GM18498 (cell line): ENCODE data around the gene CHP1.
"Not testable (repeated sequence)": the region's sequence is repeated elsewhere in the genome, so short reads cannot be mapped to it uniquely, and the experiment has no call there.

Source experiments
- ATAC-seq: cut with Tn5 transposase; IDR thresholded peaks from one replicate; pipeline ENCODE4 v1.9.1; 2021; ENCODE audit warnings: mild to moderate bottlenecking, moderate library complexity; ENCODE audit not compliant: unreplicated experiment

CHP1 gene

DNA sequence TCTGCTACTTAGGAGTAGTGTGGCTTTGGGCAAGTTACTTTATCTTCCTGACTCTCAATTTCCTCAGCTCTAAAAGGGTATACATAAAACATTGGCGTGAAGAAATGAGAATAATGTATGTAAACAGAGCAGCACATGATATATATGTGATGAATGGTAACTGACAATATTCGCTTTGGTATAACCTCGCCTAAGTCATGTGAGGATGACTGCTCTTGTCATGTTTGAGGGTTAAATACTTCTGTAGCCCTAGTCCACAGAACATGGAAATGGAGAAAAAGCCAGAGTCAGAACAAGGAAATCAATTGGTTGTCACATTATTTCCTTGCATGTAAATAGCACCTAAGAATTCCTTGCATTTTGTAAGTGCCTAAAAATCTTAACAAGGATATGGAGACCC lies 25.0 kb downstream of the CHP1 start:
- no peak for ATAC-seq

DNA sequence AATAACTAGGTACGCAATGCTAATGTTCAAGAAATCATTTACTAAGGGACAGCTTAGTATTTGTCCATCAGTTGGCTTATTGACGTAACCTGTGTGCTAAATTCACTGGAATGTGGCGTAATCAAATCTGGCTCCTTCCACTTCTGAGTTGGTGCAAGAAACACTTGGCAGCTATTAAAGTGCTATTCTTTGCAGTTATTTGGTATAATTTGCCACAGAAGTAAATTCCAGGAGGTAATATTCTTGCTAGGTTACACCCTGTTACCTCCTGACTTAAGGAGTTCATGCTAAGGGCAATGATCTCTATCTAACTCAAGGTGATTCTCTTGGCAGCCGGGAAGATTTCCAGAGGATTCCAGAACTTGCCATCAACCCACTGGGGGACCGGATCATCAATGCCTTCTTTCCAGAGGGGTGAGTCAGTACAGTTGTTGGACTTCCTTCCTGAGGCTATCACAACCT lies 25.5 kb downstream of the CHP1 start:
- no peak for ATAC-seq

DNA sequence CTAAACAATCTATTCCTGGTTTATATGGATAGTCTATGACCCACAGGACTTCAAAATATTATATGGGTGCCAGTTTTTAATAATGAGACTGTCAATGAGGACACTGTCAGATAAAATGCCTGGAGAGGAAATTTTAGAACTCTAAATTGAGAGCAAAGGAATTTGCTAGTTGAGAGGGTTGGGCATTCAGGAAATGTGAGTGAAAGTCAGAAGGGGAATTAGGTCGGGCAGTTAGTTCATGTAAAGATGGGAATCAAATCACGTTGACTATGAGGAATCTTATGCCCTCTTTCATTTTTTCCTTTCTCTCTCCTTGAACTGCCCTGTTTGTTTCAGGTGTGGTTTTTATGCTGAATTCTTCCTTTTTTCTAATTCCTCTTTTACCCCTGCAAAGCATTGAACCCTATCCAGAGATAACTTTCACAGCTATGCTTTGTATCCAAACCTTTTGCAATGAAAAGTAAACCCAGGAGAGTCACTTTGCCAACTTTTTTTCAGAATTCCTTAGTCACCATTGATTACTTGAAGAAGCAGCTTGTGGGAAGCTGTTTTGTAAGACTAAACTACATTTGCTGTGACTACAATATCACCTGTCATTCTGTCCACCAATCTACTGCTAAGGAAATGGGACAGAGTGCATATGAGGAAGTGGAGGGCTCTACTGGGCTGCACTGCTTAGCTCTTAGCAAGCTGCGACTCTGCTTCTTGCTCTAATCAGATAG lies 27.8 kb downstream of the CHP1 start:
- ATAC-seq, result no peak

DNA sequence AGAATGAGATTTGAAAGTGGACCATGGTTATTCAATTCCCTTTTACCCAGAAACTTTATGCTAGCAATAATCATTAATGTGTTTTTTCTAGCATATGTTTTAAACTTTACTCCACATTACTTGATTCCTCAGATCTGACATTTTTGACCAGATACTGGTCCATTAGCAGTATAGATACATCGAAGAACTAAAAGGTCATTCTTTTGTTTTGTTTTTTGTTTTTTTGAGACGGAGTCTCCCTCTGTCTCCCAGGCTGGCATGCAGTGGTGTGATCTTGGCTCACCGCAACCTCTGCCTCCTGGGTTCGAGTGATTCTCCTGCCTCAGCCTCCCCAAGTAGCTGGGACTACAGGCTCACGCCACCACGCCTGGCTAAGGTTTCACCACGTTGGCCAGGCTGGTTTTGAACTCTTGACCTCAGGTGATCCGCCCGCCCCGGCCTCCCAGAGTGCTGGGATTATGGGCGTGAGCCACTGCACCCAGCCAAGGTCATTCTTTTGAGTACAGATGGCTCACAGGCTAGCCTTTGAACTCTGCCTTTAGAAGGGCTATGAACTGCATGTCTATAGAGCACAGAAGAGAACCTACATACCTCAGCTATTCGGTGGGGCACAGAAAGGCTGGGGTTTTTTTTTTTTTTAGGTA lies 28.6 kb downstream of the CHP1 start:
- no peak for ATAC-seq

DNA sequence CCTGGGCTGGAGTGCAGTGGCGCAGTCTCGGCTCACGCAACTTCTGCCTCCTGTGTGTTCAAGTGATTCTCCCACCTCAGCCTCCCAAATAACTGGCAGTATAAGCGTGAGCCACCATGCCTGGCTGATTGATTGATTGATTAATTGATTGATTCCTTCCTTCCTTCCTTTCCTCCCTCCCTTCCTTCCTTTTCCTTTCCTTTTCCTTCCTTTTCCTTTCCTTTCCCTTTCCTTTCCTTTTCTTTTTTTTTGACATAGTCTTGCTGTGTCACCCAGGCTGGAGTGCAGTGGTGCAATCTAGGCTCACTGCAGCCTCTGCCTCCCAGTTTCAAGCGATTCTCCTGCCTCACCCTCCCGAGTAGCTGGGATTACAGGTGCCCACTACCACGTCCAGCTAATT lies 29.9 kb downstream of the CHP1 start:
- not testable (repeated sequence) for ATAC-seq

DNA sequence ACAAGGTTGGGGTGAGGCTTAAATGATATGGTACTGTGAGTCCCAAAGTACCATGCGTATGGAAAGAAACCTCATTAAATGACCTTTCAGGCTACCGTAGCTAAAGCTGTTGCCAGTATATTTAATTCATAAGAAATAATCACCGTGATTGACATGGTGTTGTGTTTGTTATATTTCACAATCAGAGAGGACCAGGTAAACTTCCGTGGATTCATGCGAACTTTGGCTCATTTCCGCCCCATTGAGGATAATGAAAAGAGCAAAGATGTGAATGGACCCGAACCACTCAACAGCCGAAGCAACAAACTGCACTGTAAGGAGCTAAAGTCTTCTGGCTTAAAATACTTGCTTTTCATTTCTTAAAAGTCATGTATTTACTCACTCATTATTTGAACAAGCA lies 31.5 kb downstream of the CHP1 start:
- no peak for ATAC-seq

DNA sequence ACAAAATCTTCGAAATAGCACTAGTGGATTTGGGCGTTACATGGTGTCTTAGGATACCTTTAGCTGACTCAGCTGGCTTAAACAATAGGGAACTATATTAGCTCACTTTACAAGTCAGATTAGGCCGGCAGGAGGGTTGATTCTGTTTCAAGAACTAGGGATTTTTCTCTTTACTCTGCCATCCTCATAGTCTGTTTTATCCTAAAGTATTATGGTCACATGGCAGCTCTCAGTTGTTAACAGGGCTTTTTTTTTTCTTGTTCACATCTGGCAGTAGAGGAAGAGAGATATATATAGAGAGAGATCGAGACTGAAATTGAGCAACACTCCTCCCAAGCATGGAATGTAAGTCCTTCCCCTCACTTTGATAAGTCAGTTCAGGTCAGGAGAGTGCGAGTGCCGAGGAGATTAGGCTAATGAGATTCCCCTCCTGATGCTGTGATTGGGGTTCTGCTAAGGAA lies 32.9 kb downstream of the CHP1 start:
- ATAC-seq, result no peak

DNA sequence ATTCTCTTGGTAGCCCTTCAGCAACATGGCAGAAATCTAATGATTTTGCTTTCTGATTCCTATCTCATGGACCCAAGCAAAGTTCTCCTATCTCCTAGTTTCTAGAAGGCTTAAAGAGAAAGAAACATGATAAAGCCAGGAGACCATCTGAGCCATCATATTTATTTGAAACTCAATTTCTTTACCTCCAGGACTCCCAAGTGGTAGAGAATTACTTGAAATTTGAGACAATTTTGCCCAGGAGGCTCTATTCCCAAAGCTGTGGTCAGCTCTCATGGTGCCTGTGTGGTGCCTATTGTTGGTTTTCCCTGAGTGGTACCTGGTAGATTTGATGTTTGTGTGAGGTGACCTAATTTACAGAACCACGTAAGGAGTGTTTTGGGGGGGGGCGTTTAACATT lies 38.8 kb downstream of the CHP1 start:
- ATAC-seq, result no peak

DNA sequence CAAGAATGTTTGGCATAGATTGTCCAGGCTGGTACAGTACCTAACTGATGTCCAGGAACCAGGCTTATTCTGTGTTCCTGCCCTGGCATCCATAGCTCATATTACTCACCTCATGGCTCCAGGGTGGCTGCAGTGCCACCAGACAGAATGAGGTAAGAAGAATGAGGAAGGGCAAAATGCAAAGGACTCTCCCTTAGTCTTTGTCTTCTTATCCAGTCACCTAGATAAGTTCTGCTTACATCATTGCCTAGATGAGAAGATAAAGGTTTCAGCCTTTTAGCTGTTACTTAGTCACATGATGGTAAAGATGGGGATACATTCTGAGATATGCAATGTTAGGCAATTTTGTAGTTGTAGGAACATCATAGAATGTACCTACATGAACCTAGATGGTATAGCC lies 45.8 kb downstream of the CHP1 start:
- ATAC-seq, result no peak

DNA sequence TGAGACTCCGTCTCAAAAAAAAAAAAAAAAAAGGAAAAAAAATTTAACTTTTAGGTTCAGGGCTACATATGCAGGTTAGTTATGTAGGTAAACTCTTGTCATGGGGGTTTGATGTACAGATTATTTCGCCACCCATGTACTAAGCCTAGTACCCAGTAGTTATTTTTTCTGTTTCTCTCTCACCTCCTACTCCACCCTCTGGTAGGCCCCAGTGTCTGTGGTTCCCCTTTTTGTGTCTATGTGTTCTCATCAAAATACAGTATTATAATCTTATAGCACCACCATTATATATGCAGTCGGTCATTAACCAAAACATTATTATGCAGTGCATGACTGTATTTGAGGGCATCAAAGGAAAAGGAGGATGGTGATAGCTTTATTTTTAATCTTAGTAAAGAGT lies 47.3 kb downstream of the CHP1 start:
- ATAC-seq, result no peak

DNA sequence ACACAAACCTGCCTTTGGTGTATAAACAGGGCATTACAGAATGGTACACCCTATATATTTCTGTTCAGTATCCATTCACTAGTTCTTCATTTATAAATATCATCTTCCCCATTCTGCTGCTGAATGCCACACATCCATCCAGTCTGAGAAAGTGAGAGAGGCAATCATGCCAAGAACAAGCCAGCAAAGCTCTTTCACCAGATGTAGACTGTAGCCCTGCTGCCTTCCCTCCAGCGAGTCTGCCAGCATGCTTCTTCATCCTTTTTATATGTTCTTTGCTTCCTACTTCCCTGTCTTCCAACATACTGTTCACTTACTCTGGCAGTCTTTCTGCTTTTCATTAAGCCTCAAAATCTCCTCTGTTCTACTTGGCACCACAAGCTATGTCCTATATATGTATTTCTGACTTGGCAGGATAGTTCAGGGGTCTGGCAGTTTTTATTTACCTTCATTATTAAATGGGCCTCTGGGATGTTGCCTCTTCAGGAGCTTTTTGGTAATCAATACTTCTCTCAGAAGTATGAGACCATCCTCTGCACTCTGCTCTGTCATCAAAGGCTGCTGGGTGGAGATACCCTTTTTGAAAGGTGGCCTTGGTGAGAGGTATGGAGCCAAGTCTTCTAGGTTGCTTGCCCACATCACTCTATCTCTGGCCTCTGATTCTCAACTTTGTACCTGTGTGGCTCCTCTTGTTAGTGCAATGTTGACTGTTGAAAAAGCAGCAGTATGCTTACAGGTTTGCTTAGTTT lies 48.6 kb downstream of the CHP1 start:
- no peak for ATAC-seq

DNA sequence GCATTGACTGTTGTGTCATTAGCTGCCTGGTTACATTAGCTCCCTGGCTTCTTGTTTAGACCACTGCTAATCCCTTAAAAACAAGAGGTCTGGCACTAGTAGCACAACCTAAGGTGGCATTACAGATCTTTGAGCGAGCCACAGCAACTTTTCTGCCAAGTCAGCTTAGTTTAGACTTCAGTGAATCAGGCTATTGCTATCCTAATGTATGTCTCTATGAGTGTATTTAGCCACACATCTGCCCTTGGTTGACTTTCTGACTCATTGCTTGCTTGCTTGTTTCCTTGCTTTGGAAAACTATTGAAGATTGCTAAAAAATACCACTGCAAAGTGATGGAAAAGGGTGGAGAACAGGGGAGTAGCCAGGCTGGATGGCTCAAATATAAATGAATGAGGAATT lies 50.2 kb downstream of the CHP1 start:
- no peak for ATAC-seq

DNA sequence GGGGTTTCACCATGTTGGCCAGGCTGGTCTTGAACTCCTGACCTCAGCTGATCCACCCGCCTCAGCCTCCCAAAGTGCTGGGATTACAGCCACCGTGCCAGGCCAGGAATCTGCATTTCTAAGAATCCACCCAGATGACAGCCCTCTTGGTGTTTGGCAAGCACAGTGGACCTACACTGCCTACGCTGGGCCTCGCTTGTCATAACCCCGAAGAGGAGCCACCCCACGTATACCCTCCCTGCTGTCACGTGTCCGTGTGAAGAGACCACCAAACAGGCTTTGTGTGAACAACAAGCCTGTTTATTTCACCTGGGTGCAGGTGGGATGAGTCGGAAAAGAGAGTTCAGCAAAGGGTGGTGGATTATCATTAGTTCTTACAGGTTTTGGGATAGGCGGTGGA lies 51.4 kb downstream of the CHP1 start:
- ATAC-seq, result not testable (repeated sequence)

DNA sequence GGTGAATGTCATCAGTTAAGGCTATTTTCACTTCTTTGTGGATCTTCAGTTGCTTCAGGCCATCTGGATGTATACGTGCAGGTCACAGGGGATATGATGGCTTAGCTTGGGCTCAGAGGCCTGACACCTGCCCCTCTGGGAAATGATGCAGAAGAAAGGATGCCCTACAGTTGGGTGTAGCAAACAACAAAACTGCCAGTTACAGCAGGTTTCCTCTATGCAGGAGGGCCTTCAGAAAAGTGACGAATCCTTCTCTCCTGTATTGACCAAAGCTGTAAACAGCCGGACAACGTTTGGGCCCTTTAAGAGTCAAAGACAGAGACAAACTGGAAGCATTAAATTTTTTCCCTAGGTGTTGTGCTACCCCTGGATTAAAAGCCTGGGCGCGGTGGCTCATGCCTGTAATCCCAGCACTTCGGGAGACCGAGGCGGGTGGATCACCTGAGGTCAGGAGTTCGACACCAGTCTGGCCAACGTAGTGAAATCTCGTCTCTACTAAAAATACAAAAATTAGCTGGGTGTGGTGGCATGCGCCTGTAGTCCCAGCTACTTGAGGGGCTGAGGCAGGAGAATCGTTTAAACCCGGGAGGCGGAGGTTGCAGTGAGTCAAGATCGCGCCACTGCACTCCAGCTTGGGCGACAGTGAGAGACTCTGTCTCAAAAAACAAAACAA lies 52.0 kb downstream of the CHP1 start:
- not testable (repeated sequence) for ATAC-seq

DNA sequence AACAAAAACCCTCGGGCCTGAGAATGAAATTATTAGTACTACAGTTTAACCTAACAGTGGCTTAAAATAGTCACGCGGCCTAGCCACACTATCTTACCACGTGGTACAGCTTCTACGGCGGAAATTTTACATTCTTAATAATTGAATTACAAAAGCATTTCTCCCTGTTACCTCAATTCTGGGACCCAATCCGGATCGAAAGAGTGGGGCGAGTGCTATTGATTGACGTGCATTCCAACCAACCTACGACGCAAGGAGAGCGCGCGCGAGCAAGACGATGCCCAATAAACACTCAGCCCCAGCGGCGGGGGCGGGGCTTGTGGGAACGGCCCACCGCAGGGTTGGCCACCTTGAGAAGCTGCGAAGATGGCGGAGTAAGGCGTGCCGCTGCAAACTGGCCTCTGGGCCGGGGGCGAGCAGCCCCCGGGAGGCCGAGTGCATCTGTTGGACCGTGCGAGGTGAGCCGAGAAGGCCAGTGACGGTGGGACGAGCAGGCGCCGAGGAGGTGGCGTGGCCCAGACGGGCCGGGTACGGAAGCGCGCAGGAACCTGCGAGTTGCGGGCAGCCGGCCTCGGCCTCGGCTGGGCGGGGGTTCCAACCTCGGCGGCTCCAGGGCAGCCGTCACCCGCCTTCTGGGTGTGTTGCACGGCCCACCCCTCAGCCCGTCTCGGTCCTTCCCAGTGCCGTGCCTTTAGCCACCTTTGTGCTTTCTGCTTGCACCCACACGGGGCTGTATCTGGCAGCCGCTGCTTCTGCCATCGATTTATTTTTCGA lies 52.8 kb downstream of the CHP1 start:
- ATAC-seq, result peak; percentile 96

DNA sequence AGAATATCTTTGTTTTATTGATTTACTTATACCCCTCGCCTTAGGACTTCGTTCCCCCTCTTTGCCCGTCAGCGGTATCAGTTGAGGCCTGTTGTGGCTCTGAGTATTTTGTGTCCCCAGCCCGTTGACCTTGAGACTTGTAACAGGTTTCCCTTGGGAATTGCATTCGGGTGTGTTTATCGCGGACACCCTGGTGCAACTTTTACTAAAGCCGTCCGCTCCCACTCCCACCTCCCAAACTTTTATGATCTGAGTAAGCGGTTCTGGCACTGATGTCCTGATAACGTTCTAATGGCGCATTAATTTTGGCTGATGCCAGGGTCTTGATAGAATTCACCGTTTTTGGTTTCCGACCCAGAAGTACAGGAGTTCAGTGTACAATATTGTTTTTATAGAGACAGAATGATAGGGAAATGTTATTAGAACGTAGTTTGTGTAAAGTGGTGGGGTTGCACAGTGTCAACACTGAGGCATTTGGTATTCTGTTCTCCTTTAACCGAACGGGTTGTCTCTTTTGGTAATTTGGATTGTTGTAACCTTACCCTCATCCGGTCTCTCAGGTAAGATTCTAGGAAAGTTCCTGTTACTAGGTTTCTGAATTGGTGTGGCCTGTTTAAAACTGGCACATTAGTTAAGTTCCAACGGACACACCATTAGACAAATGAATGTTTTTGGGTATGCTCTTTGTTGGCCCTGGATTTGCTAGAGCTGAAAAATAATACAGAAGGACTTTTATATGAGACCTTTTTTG lies 53.5 kb downstream of the CHP1 start:
- ATAC-seq, result no peak

DNA sequence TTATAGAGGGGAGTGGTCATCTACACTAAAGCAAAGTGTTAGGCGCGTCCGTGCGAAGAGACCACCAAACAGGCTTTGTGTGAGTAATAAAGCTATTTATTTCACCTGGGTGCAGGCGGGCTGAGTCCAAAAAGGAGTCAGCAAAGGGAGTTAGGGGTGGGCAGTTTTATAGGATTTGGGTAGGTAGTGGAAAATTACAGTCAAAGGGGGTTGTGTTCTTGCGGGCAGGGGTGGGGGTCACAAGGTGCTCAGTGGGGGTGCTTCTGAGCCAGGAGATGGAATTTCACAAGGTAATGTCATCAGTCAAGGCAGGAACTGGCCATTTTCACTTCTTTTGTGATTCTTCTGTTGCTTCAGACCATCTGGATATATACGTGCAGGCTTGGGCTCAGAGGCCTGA lies 54.2 kb downstream of the CHP1 start:
- no peak for ATAC-seq

DNA sequence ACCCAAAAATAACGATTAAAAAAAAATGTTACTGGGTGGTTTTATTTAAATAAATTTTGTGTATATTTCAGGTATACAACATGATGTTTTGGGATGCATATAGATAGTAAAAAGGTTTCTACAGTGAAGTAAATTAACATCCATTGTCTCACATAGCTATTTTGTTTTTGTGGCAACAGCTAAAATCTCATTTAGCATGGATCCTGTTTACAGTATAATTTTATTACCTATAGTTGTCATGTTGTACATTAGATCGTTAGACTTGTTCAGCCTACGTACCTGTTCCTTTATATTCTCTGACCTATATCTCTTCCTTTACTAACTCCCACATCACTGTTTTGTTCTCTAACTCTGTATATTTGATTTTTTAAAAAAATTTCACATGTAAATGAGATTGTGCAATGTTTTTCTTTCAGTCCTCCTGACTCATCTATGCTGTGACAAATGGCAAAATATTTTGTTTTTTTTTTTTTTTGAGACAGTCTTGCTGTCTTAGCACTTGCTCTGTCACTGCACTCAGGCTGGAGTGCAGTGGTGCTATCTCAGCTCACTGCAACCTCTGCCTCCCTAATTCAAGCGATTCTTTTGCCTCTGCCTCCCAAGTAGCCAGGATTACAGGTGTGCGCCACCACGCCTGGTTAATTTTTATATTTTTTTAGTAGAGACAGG lies 55.7 kb downstream of the CHP1 start:
- ATAC-seq, result no peak

DNA sequence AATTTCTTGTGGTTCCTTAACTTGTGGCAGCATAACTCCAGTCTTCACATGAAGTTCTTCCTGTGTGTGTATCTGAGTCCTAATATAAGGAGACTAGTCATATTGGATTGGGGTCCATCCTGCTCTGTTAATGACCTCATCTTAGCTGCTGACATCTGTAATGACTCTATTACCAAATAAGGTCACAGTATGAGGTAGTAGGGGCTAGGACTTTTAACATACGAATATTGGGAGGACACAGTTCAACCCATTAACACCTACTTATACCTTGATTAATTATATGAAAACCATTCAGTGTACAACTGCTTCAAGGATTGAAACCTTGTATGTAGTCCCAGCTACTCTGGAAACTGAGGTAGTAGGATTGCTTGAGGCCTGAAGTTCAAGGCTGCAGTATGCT lies 57.4 kb downstream of the CHP1 start:
- no peak for ATAC-seq
